Activated CD4-positive, alpha-beta T cell treated with anti-CD3 and anti-CD28 coated beads for 24 hours (primary cell): ENCODE measurements around the gene HRCT1.
"Not testable (repeated sequence)": the region's sequence is repeated elsewhere in the genome, so short reads cannot be mapped to it uniquely, and the experiment has no call there.

Source experiments
- DNase-seq, 2 donors: peaks; one replicate each; pipeline ENCODE4 v3.0.0-alpha.2; 2020; ENCODE audit warnings: low read depth in 2 of 2

HRCT1 gene

DNA sequence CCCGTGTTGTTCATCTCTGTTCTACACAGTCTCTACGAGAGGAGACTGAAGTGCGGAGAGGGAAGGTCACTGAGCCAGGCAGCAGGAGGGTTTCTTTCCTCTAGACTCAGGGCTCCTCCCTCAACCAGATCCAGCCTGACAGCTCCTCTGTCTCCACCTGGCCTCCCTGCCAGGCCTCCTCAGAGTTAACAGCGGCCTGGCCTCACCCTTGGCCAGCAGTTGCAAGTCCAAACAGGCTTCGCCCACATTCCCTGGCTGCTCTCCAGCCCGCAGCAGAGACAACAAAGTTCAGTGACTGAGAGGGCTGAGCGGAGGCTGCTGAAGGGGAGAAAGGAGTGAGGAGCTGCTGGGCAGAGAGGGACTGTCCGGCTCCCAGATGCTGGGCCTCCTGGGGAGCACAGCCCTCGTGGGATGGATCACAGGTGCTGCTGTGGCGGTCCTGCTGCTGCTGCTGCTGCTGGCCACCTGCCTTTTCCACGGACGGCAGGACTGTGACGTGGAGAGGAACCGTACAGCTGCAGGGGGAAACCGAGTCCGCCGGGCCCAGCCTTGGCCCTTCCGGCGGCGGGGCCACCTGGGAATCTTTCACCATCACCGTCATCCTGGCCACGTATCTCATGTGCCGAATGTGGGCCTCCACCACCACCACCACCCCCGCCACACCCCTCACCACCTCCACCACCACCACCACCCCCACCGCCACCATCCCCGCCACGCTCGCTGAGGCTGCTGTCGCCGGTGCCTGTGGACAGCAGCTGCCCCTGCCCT is at the start of gene HRCT1:
Gene HRCT1, plus strand, starts transcription at position 291 of the 768 bp plus-strand sequence. Its CDS starts 86 bp downstream, at position 377.
- DNase-seq = no peak

DNA sequence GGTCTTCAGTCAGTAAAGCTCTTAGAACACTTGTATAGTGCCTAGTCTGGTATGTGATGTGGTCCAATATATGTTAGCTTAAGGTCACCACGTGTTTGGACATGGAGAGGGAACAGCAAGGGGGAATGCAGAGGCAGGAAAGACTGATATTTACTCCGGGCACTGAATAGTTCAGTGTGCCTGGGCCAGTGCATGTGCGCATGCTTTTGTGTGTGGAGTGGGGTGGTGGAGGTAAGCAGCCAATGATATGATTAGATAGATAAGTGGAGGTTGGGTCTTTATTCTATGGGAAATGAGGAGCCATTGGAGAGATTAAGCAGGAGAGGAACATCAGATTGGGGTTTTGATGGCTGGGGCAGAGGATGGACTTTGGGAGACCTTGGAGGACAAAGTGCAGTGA is 49.8 kb upstream of the HRCT1 start:
- DNase-seq = no peak

DNA sequence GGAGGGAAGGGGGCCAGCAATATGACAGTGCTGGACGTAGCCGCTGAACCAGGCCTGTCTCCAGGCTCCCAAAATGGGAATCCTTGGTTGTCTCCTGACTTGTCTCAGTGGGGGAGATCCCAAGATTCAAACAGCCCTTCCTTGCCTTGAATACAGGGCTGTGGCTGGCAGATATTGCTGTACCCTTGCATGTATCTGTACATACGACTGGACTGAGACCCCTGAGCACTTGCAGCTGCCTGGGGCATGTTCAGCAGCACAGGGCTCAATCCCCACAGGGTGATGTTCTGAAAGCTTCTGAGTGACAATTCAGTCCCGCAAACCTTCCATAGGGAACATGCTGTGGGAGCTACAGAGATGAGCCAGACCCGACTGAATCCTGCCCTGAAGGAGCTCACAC is 49.1 kb upstream of the HRCT1 start:
- no peak for DNase-seq

DNA sequence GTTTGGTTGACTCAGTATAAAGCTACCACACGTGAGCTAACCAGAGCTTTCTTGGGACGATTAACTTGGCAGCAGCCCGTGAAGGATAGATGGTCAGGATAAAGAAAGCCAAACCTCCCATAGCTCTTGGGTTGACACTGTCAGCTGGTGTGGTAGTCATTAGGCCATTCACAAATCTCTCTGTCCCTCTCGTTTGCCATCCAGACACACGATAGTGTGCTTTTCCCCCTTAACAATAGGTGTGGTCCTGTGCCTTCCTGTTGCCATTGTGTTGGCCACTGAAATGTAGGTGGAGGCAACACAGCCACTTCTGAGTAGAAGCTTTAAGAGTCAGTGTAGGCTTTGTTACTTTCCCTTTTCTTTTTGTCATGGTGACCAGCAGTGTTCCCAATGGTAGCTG is 47.5 kb upstream of the HRCT1 start:
- DNase-seq = no peak

DNA sequence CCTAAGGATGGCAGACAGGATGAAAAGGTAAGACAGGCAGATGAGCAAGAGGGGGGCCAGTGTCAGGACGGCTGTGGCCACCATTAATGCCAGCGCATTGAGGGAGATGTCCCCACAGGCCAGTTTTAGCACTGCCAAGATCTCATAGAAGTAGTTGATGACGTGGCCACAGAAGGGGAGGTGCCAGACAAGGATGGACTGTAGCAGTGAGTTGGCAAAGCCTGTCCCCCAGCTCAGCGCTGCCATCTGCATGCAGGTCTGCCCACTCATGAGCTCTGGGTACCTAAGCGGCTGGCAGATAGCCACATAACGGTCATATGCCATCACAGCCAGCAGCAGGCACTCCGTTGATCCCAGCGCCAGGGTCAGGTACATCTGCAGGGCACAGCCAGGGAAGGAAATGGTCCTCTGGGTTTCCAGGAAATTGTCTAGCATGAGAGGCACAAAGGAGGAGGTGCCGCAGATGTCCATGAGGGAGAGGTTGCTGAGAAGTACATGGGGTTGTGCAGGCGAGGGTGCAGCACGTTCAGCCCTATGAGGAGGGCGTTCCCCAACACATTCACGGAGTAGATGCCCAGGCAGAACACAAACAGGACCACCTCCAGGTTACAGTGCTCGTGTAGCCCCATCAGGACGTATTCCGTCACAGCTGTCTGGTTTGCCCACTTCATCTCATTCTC is 46.6 kb upstream of the HRCT1 start:
- DNase-seq = no peak

DNA sequence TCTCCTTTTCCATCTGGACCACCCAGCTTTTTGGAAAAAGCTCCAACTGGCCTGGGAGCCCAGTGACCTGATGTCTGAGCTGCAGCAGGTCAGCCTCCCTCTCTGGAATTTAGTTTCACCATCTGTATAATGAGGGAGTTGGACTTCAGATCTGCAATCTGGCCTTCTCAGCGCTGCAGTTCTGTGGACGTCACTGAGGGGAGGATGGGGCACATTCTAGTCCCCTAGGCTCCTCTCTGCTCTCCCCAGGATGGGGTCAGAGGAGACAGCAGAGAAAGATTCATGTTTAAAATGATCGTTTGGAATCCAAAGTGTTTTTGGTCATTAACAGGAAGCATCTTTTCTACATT is 46.0 kb upstream of the HRCT1 start:
- DNase-seq = no peak

DNA sequence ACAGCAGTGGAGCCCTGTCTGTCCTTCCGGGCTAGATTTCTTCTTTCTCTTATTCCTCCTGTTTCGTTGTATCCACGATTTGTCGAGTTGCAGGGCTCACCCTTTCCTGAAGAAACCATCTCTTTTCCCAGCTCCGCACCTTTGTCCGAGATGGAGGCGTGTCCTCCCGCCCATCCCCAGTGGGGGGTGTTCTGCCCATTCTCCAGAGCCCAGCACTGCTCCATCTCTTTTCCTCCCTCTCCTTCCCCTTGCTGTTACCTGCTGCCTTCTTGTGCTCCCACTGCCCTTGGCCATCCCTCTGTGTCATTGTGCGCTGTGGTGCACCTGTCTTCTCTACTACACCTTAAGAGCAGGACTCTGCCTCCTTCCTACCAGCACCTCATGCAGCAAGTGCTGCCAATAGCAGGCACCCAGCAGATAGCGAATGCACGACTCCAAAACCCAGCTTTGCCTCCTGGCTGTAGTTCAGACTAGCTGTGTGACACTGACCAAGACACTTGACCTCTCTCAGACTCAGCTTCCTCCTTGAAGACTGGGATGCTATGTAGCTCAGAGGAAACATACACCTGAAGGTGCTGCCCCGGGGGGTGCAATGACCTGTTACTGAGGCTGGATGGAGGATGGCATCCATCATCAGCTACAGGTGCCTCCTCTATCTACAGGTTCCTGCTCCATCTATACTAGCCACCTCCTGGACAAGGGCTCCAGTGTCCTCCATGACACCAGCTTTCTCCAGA is 44.7 kb upstream of the HRCT1 start:
- no peak for DNase-seq

DNA sequence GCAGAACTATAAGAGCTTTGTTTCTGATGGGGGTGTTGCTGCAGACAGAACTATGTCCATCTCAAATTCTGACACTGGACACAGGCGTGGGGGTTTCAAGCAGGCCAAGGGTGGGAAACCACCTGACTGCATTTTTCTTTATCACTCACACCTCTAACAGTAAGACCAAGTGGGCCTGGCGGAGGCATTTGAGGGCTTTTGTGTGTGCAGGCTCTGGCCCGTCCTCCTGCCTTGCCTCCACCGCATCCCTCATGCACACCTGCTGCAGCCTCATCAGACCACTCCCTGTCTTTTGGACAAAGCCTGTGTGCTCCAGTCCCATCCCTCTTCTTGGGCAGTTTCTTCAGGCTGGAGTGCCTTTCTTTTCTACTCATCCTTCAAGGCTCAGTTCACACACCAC is 43.7 kb upstream of the HRCT1 start:
- DNase-seq = no peak

DNA sequence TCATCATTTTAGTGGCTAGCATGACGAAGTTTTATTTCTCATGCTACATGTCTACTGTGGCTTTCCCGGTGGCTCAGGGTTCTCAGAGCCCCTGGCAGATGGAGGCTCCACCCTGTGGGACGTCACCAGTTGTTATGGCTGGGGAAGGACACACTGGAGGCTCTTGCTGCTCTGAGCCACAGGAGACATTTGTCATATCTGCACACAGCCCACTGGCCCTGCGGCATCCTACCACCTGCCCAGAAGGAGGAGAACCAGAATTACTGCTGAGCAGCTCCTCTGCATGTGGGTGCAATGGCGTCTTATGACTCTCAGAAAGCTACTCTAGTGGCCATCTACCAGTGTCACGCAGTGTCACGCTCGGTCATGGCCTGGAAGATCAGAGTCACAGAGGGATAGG is 42.4 kb upstream of the HRCT1 start:
- DNase-seq = no peak

DNA sequence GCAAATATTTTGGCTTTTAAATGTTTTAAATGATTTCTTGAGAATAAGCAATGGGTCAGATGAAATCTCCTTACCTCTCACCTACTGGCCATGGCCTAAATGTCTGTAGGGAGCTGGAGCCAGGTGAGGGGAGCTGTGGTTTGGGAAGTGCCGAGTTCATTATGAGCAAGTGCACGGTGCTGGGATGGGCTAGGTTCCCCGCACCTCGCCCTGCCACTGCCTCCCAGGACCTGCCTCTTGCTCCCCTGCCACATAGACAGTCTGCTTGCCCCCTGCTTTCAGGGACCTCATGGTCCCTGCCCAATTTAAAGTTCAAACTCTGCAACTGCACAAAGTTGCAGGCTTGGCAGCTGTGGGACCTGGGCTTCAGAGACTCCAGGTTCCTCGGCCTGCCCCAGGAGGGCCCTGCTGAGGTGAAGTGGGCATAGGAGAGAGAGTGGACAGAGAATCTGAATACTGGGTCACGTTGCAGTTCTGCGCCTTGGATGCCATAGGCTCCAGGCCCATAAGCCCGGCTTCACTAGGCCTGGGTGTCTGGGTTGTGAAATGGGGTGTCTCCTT is 41.2 kb upstream of the HRCT1 start:
- no peak for DNase-seq

DNA sequence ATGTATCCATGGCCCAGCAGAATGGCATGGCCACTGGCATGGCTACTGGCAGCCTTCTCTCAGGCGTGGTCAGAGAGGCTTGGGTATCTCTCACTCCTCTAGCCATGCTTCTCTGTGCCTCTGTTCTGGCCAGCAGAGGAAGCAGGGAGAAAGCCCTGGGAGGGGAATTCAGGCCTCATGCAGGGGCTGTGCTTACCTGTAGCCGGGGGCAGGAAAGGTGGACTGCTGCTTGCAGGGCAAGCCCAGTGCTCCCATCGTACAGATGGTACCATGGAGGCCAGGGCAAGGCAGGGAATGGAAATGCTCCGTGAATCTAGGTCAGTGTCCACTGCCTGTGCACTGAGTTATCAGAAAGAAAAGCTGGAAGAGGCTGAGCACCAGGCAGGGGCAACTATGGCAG is 38.5 kb upstream of the HRCT1 start:
- no peak for DNase-seq

DNA sequence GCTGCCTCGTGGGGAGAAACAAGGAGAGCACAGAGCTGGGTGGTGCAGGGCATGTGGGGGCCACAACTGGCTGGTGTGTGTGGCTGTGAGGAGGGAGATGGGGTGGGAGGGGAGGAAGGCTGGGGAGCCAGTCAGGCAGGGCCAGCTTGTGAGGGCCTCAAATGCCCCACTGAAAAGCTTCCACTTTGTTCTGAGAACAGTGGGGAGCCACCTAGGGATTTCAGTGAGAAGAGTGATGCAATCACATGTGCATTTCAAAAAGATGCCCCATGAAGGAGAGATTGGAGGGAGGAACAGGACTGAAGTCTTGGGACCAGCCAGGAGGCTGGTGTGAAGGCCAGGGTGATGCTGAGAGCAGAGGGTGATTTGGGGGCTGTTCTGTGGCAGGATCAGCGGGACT is 37.1 kb upstream of the HRCT1 start:
- no peak for DNase-seq

DNA sequence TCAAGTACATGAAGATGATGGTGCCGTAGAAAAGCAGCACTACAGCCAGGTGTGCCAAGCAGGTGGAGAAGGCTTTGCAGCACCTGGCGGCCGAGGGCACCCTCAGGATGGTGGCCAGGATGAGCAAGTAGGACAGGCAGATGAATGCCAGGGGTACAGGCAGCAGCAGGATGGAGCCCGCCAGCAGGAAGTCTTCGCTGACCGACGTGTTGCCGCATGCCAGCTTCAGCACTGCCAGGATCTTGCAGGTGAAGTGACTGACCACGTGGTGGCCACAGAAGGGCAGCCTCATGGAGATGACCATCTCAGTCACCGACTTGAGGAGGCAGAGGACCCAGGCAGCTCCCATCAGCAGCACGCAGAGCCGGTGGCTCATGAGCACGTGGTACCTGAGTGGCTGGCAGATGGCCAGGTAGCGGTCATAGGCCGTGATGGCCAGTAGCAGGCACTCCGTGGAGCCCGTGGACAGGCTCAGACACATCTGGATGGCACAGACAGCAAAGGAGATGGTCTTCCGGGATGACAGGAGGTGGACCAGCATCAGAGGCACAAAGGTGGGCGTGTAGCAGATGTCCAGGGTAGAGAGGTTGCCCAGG is 36.3 kb upstream of the HRCT1 start:
- DNase-seq = no peak

DNA sequence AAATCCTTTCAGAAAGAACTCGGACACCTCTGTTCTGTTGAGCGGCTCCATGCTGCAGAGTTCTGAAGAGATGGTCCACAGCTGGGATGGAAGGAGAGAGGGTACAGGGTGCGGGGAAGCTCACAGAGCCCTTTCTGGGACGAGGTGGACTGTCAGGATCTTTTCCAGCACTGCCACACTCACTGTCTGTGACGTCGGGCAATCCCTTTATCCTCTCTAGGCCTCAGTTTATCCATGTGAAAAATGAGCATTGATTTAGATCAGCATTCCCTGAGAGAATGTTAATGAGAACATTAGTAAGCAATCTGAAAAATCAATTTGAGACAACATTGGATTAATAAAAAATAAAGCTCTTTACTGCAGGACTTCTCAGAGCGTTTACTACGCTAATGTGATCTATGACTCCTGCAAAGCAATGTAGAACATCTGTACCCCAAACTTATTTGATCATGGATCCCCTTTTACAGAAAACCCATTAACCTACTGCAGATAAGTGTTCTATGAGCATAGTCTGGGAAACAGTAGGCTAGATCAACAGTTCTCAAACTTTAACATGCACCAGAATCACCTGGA is 35.6 kb upstream of the HRCT1 start, which contains the start of gene OR13J1:
Gene OR13J1, minus strand, starts transcription at position 51 of the 573 bp plus-strand sequence. Its CDS starts 0 bp downstream, at position 51.
- DNase-seq = no peak

DNA sequence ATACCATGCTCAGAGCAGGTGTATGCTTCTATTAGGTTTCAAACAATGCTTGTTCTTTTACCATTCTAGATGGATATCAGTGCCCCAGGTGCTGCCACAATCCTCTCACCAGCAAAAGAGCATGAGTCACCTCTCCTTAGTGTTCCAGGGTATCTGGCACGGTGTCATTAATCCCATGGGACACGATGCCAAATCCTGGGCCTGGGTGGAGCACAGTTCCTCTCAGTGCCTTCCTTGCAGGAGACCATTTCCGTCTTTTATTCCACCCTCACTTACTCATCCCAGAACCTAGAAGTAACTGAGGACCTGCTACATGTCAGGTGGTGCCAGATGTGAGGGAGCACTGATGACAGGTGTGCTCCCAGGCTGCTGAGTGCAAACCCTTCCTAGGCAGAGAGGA is 34.5 kb upstream of the HRCT1 start:
- no peak for DNase-seq

DNA sequence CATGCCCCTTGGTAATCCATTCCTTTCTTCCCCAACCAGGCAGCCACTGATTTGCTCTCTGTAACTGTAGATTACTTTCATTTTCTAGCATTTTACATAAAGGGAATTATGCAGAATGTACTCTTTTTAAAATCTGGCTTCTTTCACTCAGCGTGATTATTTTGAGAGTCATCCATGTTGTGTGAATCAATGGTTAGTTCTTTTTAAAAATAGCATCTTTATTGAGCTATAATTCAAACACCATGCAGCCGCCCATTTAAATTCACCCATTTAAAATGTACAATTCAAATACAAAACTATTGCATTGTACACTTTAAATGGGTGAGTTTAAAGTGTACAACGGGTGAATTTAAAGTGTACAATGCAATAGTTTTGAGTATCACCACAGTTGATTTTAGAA is 33.5 kb upstream of the HRCT1 start:
- no peak for DNase-seq

DNA sequence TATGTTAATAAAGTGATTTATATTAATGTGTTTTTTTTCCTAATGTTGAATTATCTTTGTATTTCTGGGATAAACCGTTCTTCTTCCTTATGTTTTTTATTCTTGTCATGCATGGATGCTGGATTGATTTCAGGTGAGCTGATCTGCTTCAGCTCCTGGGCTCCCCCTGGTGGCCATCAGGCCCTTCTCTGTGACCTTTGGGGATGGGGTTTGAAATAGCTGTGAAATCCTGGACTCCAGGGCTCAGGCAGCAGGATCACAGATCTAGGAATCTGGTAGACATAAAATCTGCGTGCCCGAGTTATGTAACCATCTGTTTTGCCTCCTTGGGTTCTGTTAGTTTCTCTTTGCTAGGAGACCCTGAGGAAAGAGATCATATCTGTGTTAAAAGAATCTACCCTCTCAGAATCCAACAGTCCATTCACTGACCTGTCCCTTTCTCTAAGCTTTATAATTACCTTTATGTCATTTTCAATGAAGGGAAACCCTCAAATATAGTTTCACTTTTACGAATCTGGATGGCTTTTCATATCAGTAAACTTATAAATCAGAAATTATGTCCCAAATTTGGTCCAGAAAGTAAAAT is 23.6 kb upstream of the HRCT1 start:
- peak; percentile 73 to 78 for DNase-seq

DNA sequence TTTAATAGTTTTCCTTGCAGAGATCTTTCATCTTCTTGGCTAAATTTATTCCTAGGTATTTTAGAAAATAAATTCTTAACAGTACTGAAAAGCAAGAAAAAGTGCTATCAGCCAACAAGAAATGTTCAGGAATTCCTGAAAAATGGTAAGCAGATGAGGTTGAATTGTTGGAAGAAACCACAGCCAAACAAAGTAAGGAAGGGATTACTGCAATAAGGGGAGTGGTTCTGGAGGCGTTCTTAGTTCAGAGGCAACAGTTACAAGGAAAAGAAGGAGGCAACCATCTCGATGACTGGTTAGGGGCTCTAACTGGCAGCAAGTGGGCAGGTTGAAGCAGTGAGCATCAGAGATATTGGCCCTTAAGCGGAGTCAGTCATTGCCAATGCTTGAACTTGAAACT is 23.0 kb upstream of the HRCT1 start:
- no peak for DNase-seq

DNA sequence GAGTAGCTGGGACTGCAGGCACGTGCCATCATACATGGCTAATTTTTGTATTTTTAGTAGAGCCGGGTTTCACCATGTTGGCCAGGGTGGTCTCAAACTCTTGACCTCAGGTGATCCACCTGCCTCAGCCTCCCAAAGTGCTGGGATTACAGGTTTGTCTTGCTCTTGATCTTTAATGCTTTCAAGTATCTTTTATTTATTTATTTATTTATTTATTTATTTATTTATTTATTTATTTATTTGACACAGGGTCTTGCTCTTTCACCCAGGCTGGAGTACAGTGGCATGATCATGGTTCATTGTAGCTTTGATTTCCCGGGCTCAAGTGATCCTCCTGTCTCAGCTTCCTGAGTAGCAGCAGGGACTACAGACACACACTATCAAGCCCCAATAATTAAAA is 21.1 kb upstream of the HRCT1 start:
- DNase-seq = not testable (repeated sequence)

DNA sequence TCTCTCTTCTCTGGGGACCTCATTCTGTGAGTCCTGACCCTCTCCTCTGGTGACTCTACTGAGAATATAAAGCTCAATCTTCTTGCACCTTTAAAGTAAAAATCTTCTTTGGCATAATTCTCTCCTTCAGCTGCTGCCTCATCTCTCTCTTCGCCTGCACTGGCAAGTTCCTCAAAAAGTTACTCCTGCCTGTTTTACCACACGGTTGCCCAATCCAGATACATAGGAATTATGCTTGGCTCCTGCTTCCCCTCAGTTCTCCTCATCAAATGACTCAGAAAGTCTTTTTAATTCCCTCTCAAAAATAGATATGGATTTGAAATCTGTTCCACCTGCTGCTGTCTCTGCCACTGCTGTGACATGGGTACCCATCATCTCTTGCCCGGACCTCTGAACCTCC is 14.4 kb upstream of the HRCT1 start:
- no peak for DNase-seq

DNA sequence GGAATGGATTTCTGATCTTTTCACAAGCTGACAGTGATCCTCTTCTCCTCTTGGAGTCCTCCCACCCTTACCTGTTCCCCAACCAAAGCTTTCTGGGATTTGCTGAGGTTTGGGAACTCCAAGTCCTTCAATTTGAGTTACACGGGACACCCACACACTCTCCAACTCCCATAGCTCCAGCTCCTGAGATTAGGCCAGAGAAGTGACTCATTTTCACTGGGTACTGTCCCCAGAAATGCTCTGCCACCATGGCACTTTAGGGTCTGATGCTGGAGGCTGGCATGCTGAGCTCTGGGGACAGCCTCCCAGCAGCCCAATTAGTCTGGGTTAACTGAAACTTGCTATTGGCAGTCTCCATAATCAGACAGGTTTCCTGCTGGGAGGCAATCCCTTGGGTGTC is 14.0 kb upstream of the HRCT1 start:
- no peak for DNase-seq
